ENCODE measurements around the gene RAB31.

DNA sequence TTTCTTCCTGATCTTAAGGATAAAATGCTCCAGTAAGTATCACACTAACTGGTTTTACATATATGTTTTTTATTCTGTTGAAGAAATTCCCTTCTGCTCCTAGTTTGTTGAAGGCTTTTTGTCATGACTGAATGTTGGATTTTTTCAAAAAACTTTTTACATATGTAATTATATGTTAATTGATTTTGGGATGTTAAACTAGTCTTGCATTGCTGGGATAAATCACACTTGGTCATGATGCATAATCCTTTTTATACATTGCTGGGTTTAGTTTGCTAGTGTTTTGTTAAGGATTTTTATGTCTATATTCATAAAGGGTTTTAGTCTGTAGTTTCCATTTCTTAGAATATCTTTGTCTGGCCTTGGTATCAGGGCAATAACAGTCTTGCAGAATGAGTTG, 112.0 kb downstream of the RAB31 start:
- TF ChIP-seq, protein P1, sequence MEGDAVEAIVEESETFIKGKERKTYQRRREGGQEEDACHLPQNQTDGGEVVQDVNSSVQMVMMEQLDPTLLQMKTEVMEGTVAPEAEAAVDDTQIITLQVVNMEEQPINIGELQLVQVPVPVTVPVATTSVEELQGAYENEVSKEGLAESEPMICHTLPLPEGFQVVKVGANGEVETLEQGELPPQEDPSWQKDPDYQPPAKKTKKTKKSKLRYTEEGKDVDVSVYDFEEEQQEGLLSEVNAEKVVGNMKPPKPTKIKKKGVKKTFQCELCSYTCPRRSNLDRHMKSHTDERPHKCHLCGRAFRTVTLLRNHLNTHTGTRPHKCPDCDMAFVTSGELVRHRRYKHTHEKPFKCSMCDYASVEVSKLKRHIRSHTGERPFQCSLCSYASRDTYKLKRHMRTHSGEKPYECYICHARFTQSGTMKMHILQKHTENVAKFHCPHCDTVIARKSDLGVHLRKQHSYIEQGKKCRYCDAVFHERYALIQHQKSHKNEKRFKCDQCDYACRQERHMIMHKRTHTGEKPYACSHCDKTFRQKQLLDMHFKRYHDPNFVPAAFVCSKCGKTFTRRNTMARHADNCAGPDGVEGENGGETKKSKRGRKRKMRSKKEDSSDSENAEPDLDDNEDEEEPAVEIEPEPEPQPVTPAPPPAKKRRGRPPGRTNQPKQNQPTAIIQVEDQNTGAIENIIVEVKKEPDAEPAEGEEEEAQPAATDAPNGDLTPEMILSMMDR (IDR thresholded peaks at IDR 0.05), result no peak
- TF ChIP-seq EP300 (IDR thresholded peaks at IDR 0.05), result no peak

Data from upper lobe of left lung (tissue), 4 donors.